ENCODE measurements around the gene PIRT.

Gene PIRT

GRCh38 chr17:10815319-10815718, 22.6 kb downstream of the PIRT start:
- TF ChIP-seq TSHZ2 (CRISPR knock-in tag; IDR thresholded peaks at IDR 0.05) (no peak), PPARA (CRISPR knock-in tag; IDR thresholded peaks at IDR 0.05; ENCODE audit: borderline replicate concordance) (no peak), GLIS3 (CRISPR knock-in tag; IDR thresholded peaks at IDR 0.05) (no peak), ZFP3 (CRISPR knock-in tag; IDR thresholded peaks at IDR 0.05) (no peak), ESRRG (CRISPR knock-in tag; IDR thresholded peaks at IDR 0.05) (no peak), PATZ1 (CRISPR knock-in tag; IDR thresholded peaks at IDR 0.05; ENCODE audit: borderline replicate concordance) (no peak), ZC3H10 (CRISPR knock-in tag; IDR thresholded peaks at IDR 0.05) (no peak), BACH2 (CRISPR knock-in tag; IDR thresholded peaks at IDR 0.05; ENCODE audit: borderline replicate concordance) (no peak), ZNF8 (CRISPR knock-in tag; IDR thresholded peaks at IDR 0.05) (no peak), ISL1 (CRISPR knock-in tag; IDR thresholded peaks at IDR 0.05) (no peak), POU6F1 (CRISPR knock-in tag; IDR thresholded peaks at IDR 0.05; ENCODE audit: borderline replicate concordance, low read depth) (no peak), ZFP30 (CRISPR knock-in tag; IDR thresholded peaks at IDR 0.05) (no peak), RARB (CRISPR knock-in tag; IDR thresholded peaks at IDR 0.05) (no peak), CSRNP3 (CRISPR knock-in tag; IDR thresholded peaks at IDR 0.05) (no peak), ZNF70 (CRISPR knock-in tag; IDR thresholded peaks at IDR 0.05) (no peak), TOX (CRISPR knock-in tag; IDR thresholded peaks at IDR 0.05; ENCODE audit: borderline replicate concordance) (no peak)
- no peak for ATAC-seq

- no peak for ATAC-seq
- no peak for TF ChIP-seq SNAI2 (CRISPR knock-in tag; IDR thresholded peaks at IDR 0.05)
- no peak for TF ChIP-seq ISL1 (CRISPR knock-in tag; IDR thresholded peaks at IDR 0.05)
- no peak for TF ChIP-seq PPARA (CRISPR knock-in tag; IDR thresholded peaks at IDR 0.05; ENCODE audit: borderline replicate concordance)
- TF ChIP-seq POU6F1 (CRISPR knock-in tag; IDR thresholded peaks at IDR 0.05; ENCODE audit: borderline replicate concordance, low read depth): no peak
- no peak for TF ChIP-seq ZFP30 (CRISPR knock-in tag; IDR thresholded peaks at IDR 0.05)
- no peak for TF ChIP-seq ZNF565 (CRISPR knock-in tag; conservative IDR thresholded peaks at IDR 0.05; ENCODE audit: low read depth)
- no peak for TF ChIP-seq CREB5 (CRISPR knock-in tag; IDR thresholded peaks at IDR 0.05; ENCODE audit: low read depth)
- no peak for TF ChIP-seq OSR1 (CRISPR knock-in tag; IDR thresholded peaks at IDR 0.05)
- TF ChIP-seq BACH2 (CRISPR knock-in tag; IDR thresholded peaks at IDR 0.05; ENCODE audit: borderline replicate concordance): no peak
- no peak for TF ChIP-seq CSRNP3 (CRISPR knock-in tag; IDR thresholded peaks at IDR 0.05)
- no peak for TF ChIP-seq TOX (CRISPR knock-in tag; IDR thresholded peaks at IDR 0.05; ENCODE audit: borderline replicate concordance)
- TF ChIP-seq ARNTL (CRISPR knock-in tag; IDR thresholded peaks at IDR 0.05; ENCODE audit: borderline replicate concordance, low read depth): no peak
- no peak for TF ChIP-seq PATZ1 (CRISPR knock-in tag; IDR thresholded peaks at IDR 0.05; ENCODE audit: borderline replicate concordance)
- TF ChIP-seq ZFP3 (CRISPR knock-in tag; IDR thresholded peaks at IDR 0.05): no peak
- TF ChIP-seq ZNF70 (CRISPR knock-in tag; IDR thresholded peaks at IDR 0.05): no peak
- TF ChIP-seq ZC3H10 (CRISPR knock-in tag; IDR thresholded peaks at IDR 0.05): no peak
- no peak for TF ChIP-seq TSHZ2 (CRISPR knock-in tag; IDR thresholded peaks at IDR 0.05)
- TF ChIP-seq ESRRG (CRISPR knock-in tag; IDR thresholded peaks at IDR 0.05): no peak
Observed at GRCh38 chr17:10814075-10814474, 23.8 kb downstream of the PIRT start.
